HepG2 (cell line): ENCODE results near the gene TMEM63B. TPM values are rescaled to one million over a fixed set of nuclear protein-coding genes. Genes with fewer than 3 reads are reported as not detected.
A peak's percentile ranks its signal among the peaks of the same experiment; 100 is the strongest.

Experiments
- ADNP ChIP-seq: sonication (generic); formaldehyde crosslinking; IDR thresholded peaks from 2 replicates; pipeline ENCODE4 v1.4.0; 2020; ENCODE audit warnings: missing genetic modification reagents
- ATAD3A ChIP-seq: sonication (generic); formaldehyde crosslinking; IDR thresholded peaks from 2 replicates; pipeline ENCODE4 v1.4.0; 2020; ENCODE audit warnings: missing genetic modification reagents
- CENPX ChIP-seq: sonication (generic); formaldehyde crosslinking; IDR thresholded peaks from 2 replicates; pipeline ENCODE4 v1.9.0; 2021; ENCODE audit warnings: mild to moderate bottlenecking, missing genetic modification reagents, moderate library complexity
- FIP1L1 ChIP-seq: fragments of 200-400 bp; formaldehyde crosslinking; IDR thresholded peaks from 2 replicates; pipeline ENCODE4 v1.6.1; 2018; ENCODE audit warnings: low read depth, mild to moderate bottlenecking, low read length, moderate library complexity, borderline replicate concordance; ENCODE audit not compliant: insufficient read depth
- FLYWCH1 ChIP-seq: sonication (generic); formaldehyde crosslinking; IDR thresholded peaks from 2 replicates; pipeline ENCODE4 v1.8.1; 2023; ENCODE audit warnings: mild to moderate bottlenecking, missing genetic modification reagents
- GLI4 ChIP-seq: sonication (generic); formaldehyde crosslinking; IDR thresholded peaks from 2 replicates; pipeline ENCODE4 v1.5.1; 2020; ENCODE audit warnings: missing genetic modification reagents, mild to moderate bottlenecking, moderate library complexity, borderline replicate concordance
- HMGA1 ChIP-seq: sonication (generic); formaldehyde crosslinking; conservative IDR thresholded peaks from 2 replicates; pipeline ENCODE4 v1.4.0; 2020; ENCODE audit warnings: missing genetic modification reagents
- KLF15 ChIP-seq: sonication (generic); formaldehyde crosslinking; IDR thresholded peaks from 2 replicates; pipeline ENCODE4 v1.8.1; 2023; ENCODE audit warnings: borderline replicate concordance, mild to moderate bottlenecking, inconsistent platforms, missing genetic modification reagents, mixed read lengths
- NRL ChIP-seq: sonication (generic); formaldehyde crosslinking; IDR thresholded peaks from 2 replicates; pipeline ENCODE4 v1.5.0; 2020; ENCODE audit warnings: missing genetic modification reagents, mild to moderate bottlenecking, moderate library complexity, borderline replicate concordance
- PRDM10 ChIP-seq: sonication (generic); formaldehyde crosslinking; IDR thresholded peaks from 2 replicates; pipeline ENCODE4 v1.4.0; 2020; ENCODE audit warnings: low read depth, missing genetic modification reagents
- REST ChIP-seq, 2 experiments: IDR thresholded peaks; 2 replicates each; pipeline ENCODE4 v1.6.1; 2011 to 2012; ENCODE audit warnings: low read length in 2 of 2, borderline replicate concordance in 1 of 2, low read depth in 1 of 2, mild to moderate bottlenecking in 1 of 2, moderate library complexity in 1 of 2
- SPEN ChIP-seq: sonication (generic); formaldehyde crosslinking; IDR thresholded peaks from 2 replicates; pipeline ENCODE4 v1.5.1; 2020; ENCODE audit warnings: low read depth, mild to moderate bottlenecking, missing genetic modification reagents
- SYNCRIP ChIP-seq: fragments of 200-400 bp; formaldehyde crosslinking; IDR thresholded peaks from 2 replicates; pipeline ENCODE4 v1.6.1; 2018; ENCODE audit warnings: mild to moderate bottlenecking, low read depth, low read length; ENCODE audit not compliant: insufficient read depth
- TARDBP ChIP-seq: sonication (generic); formaldehyde crosslinking; IDR thresholded peaks from 2 replicates; pipeline ENCODE4 v1.8.0; 2022; ENCODE audit warnings: mild to moderate bottlenecking, missing genetic modification reagents
- ZFP82 ChIP-seq: sonication (generic); formaldehyde crosslinking; IDR thresholded peaks from 2 replicates; pipeline ENCODE4 v1.5.1; 2020; ENCODE audit warnings: mild to moderate bottlenecking, missing genetic modification reagents, borderline replicate concordance
- ZNF10 ChIP-seq: sonication (generic); formaldehyde crosslinking; IDR thresholded peaks from 2 replicates; pipeline ENCODE4 v1.4.0; 2020; ENCODE audit warnings: mild to moderate bottlenecking, low read depth, missing genetic modification reagents, borderline replicate concordance
- ZNF30 ChIP-seq: sonication (generic); formaldehyde crosslinking; IDR thresholded peaks from 2 replicates; pipeline ENCODE4 v1.5.0; 2020; ENCODE audit warnings: mild to moderate bottlenecking, missing genetic modification reagents
- ZNF710 ChIP-seq: sonication (generic); formaldehyde crosslinking; IDR thresholded peaks from 2 replicates; pipeline ENCODE4 v1.5.0; 2020; ENCODE audit warnings: mild to moderate bottlenecking, missing genetic modification reagents, borderline replicate concordance
- ZNF850 ChIP-seq: sonication (generic); formaldehyde crosslinking; conservative IDR thresholded peaks from 2 replicates; pipeline ENCODE4 v1.9.0; 2021; ENCODE audit warnings: mild to moderate bottlenecking, missing genetic modification reagents
- polyA plus RNA-seq, 8 experiments: library from polyadenylated mRNA; depleted of rRNA in 3 of 8; stranded (reverse) in 7 of 8; unstranded in 1 of 8; fragments of >200 nt; fragmentation: Illumina TruSeq in 4 of 8; extraction: Trizol in 4 of 8; gene quantifications; 2 replicates each; pipeline versions ENCODE4 v1.2.1 to v1.2.3, GENCODE V29; 2011 to 2016; ENCODE audit warnings: low read depth in 4 of 8, missing spikeins in 1 of 8, mixed read lengths in 1 of 8; ENCODE audit not compliant: insufficient read depth in 1 of 8
- total RNA-seq, 5 experiments: library from RNA; depleted of rRNA; stranded (reverse); fragments of >200 nt; fragmentation: Illumina TruSeq; extraction: Trizol; gene quantifications; 2 replicates each; pipeline ENCODE4 v1.2.3, GENCODE V29; 2016; ENCODE audit warnings: low read depth in 1 of 5

Gene TMEM63B
- total and polyA plus RNA-seq, 2 of the 13 experiments (the other 11 are each of a cell fraction or from before 2014, with no cell fraction given): 27.4 to 75.8 TPM

- TF ChIP-seq PRDM10 (CRISPR knock-in tag) (0 out of 2 replicates have a peak, but pooled peaks have one; percentile 35), ZNF10 (CRISPR knock-in tag) (no peak), ZFP82 (CRISPR knock-in tag) (no peak), REST (IDR thresholded peaks at IDR 0.05; ENCODE audit: borderline replicate concordance in 1 of 2, low read depth in 1 of 2, low read length in 2 of 2) (peak in 1 of 2 experiments; percentile 66; a peak in 1 of 4 replicates), CENPX (CRISPR knock-in tag) (no peak), KLF15 (CRISPR knock-in tag) (no peak), SPEN (CRISPR knock-in tag) (peak; percentile 81; the same call in 1 of the 2 replicates), GLI4 (CRISPR knock-in tag) (peak; percentile 59; the same call in 1 of the 2 replicates), TARDBP (CRISPR knock-in tag) (peak; percentile 87), FLYWCH1 (no peak), FIP1L1 (no peak), ZNF850 (CRISPR knock-in tag) (no peak), ZNF710 (peak; percentile 85; the same call in 1 of the 2 replicates), ADNP (CRISPR knock-in tag) (peak; percentile 99), NRL (CRISPR knock-in tag) (no peak; the same call in 1 of the 2 replicates), HMGA1 (CRISPR knock-in tag) (no peak), SYNCRIP (no peak), ZNF30 (CRISPR knock-in tag) (no peak), ATAD3A (CRISPR knock-in tag) (no peak)
These were observed 32.7 kb upstream of the TMEM63B start (continued) for GRCh38 chr6:44094403-44095242.
